ENCODE measurements around the gene FHIT.

Gene FHIT

GRCh38 chr3:60953351-60953750, 297.9 kb downstream of the FHIT start:
- no peaks in the 10 kb centered on the region for H4K20me1 ChIP-seq (ENCODE audit: control insufficient read depth, insufficient read depth, low read depth, low read length)
- no peaks in the 10 kb centered on the region for H3K79me2 ChIP-seq (ENCODE audit: control insufficient read depth, low read length)
- H3K4me3 ChIP-seq (ENCODE audit: low read length), result no peak overlapping the region
- no peaks in the 10 kb centered on the region for H3K4me1 ChIP-seq (ENCODE audit: control insufficient read depth, low read length)
- no peak overlapping the region for H3K4me2 ChIP-seq (ENCODE audit: low read length)
- H3K9me2 ChIP-seq (replicated peaks; ENCODE audit: control insufficient read depth, low read length), result no peaks in the 10 kb centered on the region
- TF ChIP-seq CTCF (IDR thresholded peaks at IDR 0.05; ENCODE audit: low read depth, low read length, poor library complexity, severe bottlenecking) (no peak), EZH2phosphoT487 (IDR thresholded peaks at IDR 0.05; ENCODE audit: borderline replicate concordance, low read length) (no peak)
- H3F3A ChIP-seq (ENCODE audit: control insufficient read depth, insufficient read depth), result no peaks in the 10 kb centered on the region
- H3K36me3 ChIP-seq (ENCODE audit: control insufficient read depth, low read length), result no peaks in the 10 kb centered on the region
- no peaks in the 10 kb centered on the region for H3K9me3 ChIP-seq (ENCODE audit: control insufficient read depth, insufficient read depth, low read length)
- H3K27me3 ChIP-seq (ENCODE audit: control insufficient read depth, low read length), result no peaks in the 10 kb centered on the region
- H3K27ac ChIP-seq (ENCODE audit: low read depth, low read length), result no peak overlapping the region

GRCh38 chr3:60952055-60952454, 299.2 kb downstream of the FHIT start:
- H3K9me2 ChIP-seq (replicated peaks; ENCODE audit: control insufficient read depth, low read length), result no peaks in the 10 kb centered on the region
- no peaks in the 10 kb centered on the region for H4K20me1 ChIP-seq (ENCODE audit: control insufficient read depth, insufficient read depth, low read depth, low read length)
- no peaks in the 10 kb centered on the region for H3K9me3 ChIP-seq (ENCODE audit: control insufficient read depth, insufficient read depth, low read length)
- no peak overlapping the region for H3K4me3 ChIP-seq (ENCODE audit: low read length)
- H3K27me3 ChIP-seq (ENCODE audit: control insufficient read depth, low read length), result no peaks in the 10 kb centered on the region
- H3K36me3 ChIP-seq (ENCODE audit: control insufficient read depth, low read length), result no peaks in the 10 kb centered on the region
- no peak overlapping the region for H3K27ac ChIP-seq (ENCODE audit: low read depth, low read length)
- H3F3A ChIP-seq (ENCODE audit: control insufficient read depth, insufficient read depth), result no peaks in the 10 kb centered on the region
- no peaks in the 10 kb centered on the region for H3K4me1 ChIP-seq (ENCODE audit: control insufficient read depth, low read length)
- H3K4me2 ChIP-seq (ENCODE audit: low read length), result no peak overlapping the region
- no peaks in the 10 kb centered on the region for H3K79me2 ChIP-seq (ENCODE audit: control insufficient read depth, low read length)
- no peak for TF ChIP-seq CTCF (IDR thresholded peaks at IDR 0.05; ENCODE audit: low read depth, low read length, poor library complexity, severe bottlenecking)
- TF ChIP-seq EZH2phosphoT487 (IDR thresholded peaks at IDR 0.05; ENCODE audit: borderline replicate concordance, low read length), result no peak

- Histone ChIP-seq H3K4me1 (ENCODE audit: control insufficient read depth, low read length) (no peaks in the 10 kb centered on the region), H3K9me3 (ENCODE audit: control insufficient read depth, insufficient read depth, low read length) (no peaks in the 10 kb centered on the region), H3K27me3 (ENCODE audit: control insufficient read depth, low read length) (no peaks in the 10 kb centered on the region), H3K79me2 (ENCODE audit: control insufficient read depth, low read length) (no peaks in the 10 kb centered on the region), H3K4me3 (ENCODE audit: low read length) (no peak overlapping the region), H4K20me1 (ENCODE audit: control insufficient read depth, insufficient read depth, low read depth, low read length) (no peaks in the 10 kb centered on the region), H3K27ac (ENCODE audit: low read depth, low read length) (no peak overlapping the region), H3K9me2 (replicated peaks; ENCODE audit: control insufficient read depth, low read length) (no peaks in the 10 kb centered on the region), H3F3A (ENCODE audit: control insufficient read depth, insufficient read depth) (no peaks in the 10 kb centered on the region), H3K36me3 (ENCODE audit: control insufficient read depth, low read length) (no peaks in the 10 kb centered on the region), H3K4me2 (ENCODE audit: low read length) (no peak overlapping the region)
- TF ChIP-seq CTCF (IDR thresholded peaks at IDR 0.05; ENCODE audit: low read depth, low read length, poor library complexity, severe bottlenecking) (no peak), EZH2phosphoT487 (IDR thresholded peaks at IDR 0.05; ENCODE audit: borderline replicate concordance, low read length) (no peak)
Measured at GRCh38 chr3:60949146-60949545, 302.1 kb downstream of the FHIT start.

- Histone ChIP-seq H3K79me2 (ENCODE audit: control insufficient read depth, low read length) (no peaks in the 10 kb centered on the region), H3K9me2 (replicated peaks; ENCODE audit: control insufficient read depth, low read length) (no peaks in the 10 kb centered on the region), H3K9me3 (ENCODE audit: control insufficient read depth, insufficient read depth, low read length) (no peaks in the 10 kb centered on the region), H3K27ac (ENCODE audit: low read depth, low read length) (no peak overlapping the region), H3K4me2 (ENCODE audit: low read length) (no peak overlapping the region), H3K4me1 (ENCODE audit: control insufficient read depth, low read length) (no peaks in the 10 kb centered on the region), H3K4me3 (ENCODE audit: low read length) (no peak overlapping the region), H4K20me1 (ENCODE audit: control insufficient read depth, insufficient read depth, low read depth, low read length) (no peaks in the 10 kb centered on the region), H3F3A (ENCODE audit: control insufficient read depth, insufficient read depth) (no peaks in the 10 kb centered on the region), H3K27me3 (ENCODE audit: control insufficient read depth, low read length) (no peaks in the 10 kb centered on the region), H3K36me3 (ENCODE audit: control insufficient read depth, low read length) (no peaks in the 10 kb centered on the region)
- TF ChIP-seq CTCF (IDR thresholded peaks at IDR 0.05; ENCODE audit: low read depth, low read length, poor library complexity, severe bottlenecking) (peak; percentile 37), EZH2phosphoT487 (IDR thresholded peaks at IDR 0.05; ENCODE audit: borderline replicate concordance, low read length) (no peak)
Measured at GRCh38 chr3:60948488-60948887, 302.8 kb downstream of the FHIT start.
